Activated naive CD4-positive, alpha-beta T cell treated with anti-CD3 and anti-CD28 coated beads, Interleukin-2, amount 50 U/mL, for 24 hours (primary cell): ENCODE results near the gene ANGPTL2.

ENCODE experiments used
- H3K27ac Mint-ChIP-seq: one replicate; pipeline ENCODE4 v1.8.0; 2021; ENCODE audit warnings: mild to moderate bottlenecking, mixed read lengths
- H3K27me3 Mint-ChIP-seq: one replicate; pipeline ENCODE4 v1.8.0; 2021; ENCODE audit warnings: mixed read lengths
- H3K36me3 Mint-ChIP-seq: one replicate; pipeline ENCODE4 v1.8.0; 2021; ENCODE audit warnings: mixed read lengths
- H3K4me1 Mint-ChIP-seq: one replicate; pipeline ENCODE4 v1.8.0; 2021; ENCODE audit warnings: mixed read lengths
- H3K4me3 Mint-ChIP-seq: one replicate; pipeline ENCODE4 v1.8.0; 2021; ENCODE audit warnings: mild to moderate bottlenecking, mixed read lengths
- H3K9me3 Mint-ChIP-seq: one replicate; pipeline ENCODE4 v1.8.0; 2021; ENCODE audit warnings: mixed read lengths

ANGPTL2 gene

DNA sequence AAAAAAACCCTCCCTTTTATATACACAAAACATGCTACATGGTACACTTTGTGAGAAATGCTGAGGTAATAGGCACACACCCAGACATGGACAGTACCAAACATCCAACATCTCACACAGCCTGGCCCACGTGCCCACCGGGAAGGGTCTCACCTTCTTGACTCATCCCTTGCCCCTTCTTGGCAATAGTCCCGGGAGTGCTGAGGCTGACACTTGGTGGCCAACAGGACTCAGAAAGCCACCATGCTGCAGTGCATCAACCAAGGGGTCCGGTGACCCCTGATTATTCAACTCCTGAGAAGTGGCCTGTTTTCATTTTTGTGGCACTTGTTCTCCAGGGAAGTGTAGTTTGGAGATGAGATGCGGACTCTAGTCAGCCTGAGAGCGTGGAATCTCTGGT, 35.0 kb downstream of the ANGPTL2 start:
- Mint-ChIP-seq H3K9me3 (no peaks in the 10 kb centered on the region), H3K4me3 (no peak overlapping the region), H3K36me3 (peaks cover 4% of the 10 kb centered on the region), H3K27me3 (no peaks in the 10 kb centered on the region), H3K27ac (no peak overlapping the region), H3K4me1 (peaks cover 12% of the 10 kb centered on the region)

DNA sequence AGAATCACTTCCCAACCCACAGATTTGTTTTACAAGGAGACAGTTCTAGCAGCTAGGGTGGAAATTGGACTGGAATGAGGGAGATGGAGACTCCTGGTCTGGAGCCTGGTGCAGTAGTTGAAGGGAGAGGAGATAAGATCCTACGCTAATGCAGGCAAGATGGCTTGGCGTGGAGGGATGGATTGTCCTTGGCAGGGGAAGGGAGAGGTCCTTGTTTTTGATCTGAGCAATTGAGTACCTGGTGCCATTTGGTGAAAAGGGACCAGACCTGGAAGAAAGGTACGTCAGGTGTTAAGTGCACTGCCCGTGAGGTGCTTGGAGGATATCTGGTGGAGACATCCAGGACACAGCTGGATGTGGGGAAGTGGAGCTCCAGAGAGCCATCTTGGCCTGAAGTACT, 35.7 kb downstream of the ANGPTL2 start:
- Mint-ChIP-seq H3K27me3 (no peaks in the 10 kb centered on the region), H3K4me3 (no peak overlapping the region), H3K4me1 (peaks cover 12% of the 10 kb centered on the region), H3K27ac (no peak overlapping the region), H3K36me3 (peaks cover 4% of the 10 kb centered on the region), H3K9me3 (no peaks in the 10 kb centered on the region)

DNA sequence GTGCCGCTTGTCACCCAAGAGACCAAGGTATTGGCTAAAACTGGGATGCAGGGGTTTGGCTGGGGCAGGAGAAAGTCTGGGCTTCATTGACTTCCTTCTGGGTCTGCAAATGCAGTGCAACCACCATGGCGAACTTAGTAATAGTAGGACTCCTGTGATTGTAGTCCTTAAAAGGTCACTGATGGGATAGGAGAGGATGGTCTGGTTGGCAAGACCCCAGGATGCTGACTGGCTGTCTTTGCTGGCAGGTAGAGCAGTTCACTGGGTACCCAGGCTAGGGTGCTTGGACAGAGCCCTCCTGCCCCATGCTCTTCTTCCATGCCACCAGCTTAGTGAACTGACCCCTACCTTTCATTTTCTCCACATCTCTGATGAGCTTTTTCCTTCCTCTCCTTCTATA, 37.2 kb downstream of the ANGPTL2 start:
- Mint-ChIP-seq H3K36me3 (peaks cover 4% of the 10 kb centered on the region), H3K27me3 (no peaks in the 10 kb centered on the region), H3K4me1 (peaks cover 12% of the 10 kb centered on the region)

DNA sequence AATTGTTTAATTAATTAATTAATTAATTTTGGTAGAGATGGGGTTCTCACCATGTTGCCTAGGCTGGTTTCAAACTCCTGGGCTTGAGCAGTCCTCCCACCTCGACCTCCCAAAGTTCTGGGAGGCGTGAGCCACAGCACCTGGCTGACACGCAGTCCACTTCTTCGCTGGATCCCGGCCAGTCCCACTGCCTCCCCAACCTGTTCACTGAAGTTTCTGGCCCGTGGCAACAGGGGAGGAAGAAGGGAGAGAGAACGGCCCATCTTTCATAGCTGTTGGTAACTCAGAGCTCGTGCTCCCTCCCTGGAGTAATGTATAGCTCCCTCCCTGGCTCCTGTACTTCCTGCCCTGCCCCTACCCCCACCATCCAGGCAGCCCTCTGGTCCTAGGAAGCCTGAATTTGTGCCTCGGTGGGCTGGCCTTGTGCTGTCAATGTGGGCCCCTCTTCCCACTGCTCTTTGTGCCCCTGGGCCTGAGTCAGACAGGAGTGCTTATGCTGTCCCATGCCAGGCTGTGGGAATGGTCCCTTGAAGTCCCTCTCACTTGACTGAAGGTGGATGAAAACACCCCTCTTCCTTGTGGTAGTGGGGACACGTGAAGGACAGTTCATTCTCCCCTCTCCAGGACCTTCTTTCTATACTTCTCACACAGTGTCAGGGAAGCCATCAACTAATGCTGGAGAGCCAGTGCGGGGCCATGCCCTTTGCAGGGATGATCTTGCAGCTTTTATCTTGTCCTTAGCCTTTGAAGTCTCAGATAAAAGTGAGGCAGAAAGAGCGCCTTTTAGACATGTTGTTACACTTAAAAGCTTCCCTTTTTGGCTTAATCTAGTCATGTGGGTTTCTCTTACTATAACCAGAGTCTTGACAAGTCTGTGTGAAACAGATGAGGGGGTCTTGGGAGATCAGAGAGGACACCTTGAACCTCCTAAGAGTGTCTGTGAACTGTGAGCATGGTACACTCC, 38.1 kb downstream of the ANGPTL2 start:
- Mint-ChIP-seq H3K4me3 (no peak overlapping the region), H3K4me1 (peaks cover 12% of the 10 kb centered on the region), H3K27ac (no peak overlapping the region), H3K9me3 (no peaks in the 10 kb centered on the region), H3K27me3 (no peaks in the 10 kb centered on the region), H3K36me3 (peaks cover 5% of the 10 kb centered on the region)

More for the DNA sequence above, 37.2 kb downstream of the ANGPTL2 start:
- Mint-ChIP-seq H3K9me3 (no peaks in the 10 kb centered on the region), H3K4me3 (no peak overlapping the region), H3K27ac (no peak overlapping the region)

DNA sequence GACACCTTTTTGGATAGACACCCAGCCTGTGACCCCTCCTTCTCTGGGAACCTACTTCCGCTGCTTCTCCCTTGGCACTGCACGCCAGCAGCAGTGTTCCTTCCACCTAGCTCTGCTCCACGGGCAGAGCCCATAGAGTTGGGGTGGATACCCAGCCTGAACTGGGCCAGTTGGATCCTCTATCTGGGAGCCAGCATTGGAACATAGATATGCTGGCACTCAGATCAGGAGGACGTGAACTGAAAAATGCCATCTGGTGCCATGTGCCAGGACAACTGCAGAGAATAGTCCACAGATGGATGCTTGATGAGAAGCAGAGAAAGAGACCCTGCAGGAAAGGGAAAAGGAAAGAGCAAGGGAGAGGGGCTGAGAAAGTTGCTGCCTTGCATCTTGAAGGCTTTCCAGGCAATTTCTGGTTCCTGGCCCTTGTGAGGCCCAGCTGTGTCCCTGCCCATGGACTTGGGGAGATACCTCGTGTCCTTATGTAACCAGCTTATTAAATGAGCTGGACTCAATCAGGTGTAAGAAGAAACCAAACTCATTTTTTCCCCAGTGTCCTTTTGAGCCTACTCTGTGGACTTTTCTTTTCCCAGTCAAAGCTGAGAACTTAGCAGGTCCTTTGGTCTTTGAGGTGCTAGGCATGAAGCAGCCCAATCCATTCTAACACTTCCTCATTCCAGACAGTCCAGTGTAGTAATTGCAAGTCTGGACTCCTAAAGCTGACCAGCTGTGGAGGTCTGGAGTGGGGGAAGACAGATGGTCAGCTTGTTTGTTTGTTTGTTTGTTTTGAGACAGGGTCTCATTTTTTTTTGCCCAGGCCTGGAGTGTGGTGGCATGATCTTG, 39.1 kb downstream of the ANGPTL2 start:
- peaks cover 9% of the 10 kb centered on the region for H3K36me3 Mint-ChIP-seq
- peaks cover 12% of the 10 kb centered on the region for H3K4me1 Mint-ChIP-seq
- H3K9me3 Mint-ChIP-seq: no peaks in the 10 kb centered on the region
- H3K4me3 Mint-ChIP-seq: no peak overlapping the region
- H3K27me3 Mint-ChIP-seq: no peaks in the 10 kb centered on the region
- no peak overlapping the region for H3K27ac Mint-ChIP-seq

DNA sequence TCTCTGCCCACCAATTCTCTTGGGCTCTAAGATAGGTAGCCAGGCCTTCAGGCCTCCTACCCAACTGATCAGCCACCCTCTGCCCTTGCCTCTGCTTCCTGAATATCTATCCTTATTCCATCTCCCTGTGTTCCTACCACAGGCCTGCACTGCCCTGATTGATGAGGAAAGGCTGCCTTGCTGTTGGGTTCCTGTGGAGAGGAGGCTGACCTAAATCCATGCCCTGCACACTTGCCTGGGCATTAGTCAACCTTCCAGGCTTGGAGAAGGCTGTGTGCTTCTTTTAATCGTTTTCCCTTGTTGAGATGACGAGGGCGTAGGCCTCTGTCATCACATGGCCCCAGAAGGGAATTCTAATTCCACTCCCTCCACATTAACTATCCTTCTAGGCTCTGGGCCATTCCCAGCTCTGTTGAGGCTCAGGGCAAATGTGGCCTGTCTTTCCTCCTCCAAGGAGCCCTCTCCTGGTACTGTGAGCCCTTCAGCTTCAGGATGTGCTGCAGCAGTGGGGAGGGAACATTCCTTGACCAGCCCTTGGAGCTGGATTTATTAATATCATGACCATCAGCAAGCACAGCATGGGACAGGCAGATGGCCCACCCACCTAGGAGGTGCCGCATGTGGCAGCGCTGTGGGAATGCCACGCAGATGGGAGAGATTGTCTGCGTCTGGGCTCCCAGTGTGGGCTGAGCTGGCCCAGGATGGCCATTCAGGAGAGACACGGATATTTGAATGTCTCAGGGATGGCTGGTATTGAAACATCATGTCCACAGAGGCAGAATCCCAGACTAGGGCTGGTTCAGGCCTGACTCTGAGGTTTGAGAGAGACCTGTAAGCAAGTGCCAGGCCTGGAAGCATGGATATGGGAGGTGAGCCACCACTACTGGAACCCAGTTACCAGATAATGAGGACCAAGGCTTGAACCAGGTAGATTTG, 40.9 kb downstream of the ANGPTL2 start:
- H3K36me3 Mint-ChIP-seq: peaks cover 10% of the 10 kb centered on the region
- no peaks in the 10 kb centered on the region for H3K27me3 Mint-ChIP-seq
- no peak overlapping the region for H3K27ac Mint-ChIP-seq
- H3K4me3 Mint-ChIP-seq: no peak overlapping the region
- H3K4me1 Mint-ChIP-seq: peaks cover 12% of the 10 kb centered on the region
- no peaks in the 10 kb centered on the region for H3K9me3 Mint-ChIP-seq

DNA sequence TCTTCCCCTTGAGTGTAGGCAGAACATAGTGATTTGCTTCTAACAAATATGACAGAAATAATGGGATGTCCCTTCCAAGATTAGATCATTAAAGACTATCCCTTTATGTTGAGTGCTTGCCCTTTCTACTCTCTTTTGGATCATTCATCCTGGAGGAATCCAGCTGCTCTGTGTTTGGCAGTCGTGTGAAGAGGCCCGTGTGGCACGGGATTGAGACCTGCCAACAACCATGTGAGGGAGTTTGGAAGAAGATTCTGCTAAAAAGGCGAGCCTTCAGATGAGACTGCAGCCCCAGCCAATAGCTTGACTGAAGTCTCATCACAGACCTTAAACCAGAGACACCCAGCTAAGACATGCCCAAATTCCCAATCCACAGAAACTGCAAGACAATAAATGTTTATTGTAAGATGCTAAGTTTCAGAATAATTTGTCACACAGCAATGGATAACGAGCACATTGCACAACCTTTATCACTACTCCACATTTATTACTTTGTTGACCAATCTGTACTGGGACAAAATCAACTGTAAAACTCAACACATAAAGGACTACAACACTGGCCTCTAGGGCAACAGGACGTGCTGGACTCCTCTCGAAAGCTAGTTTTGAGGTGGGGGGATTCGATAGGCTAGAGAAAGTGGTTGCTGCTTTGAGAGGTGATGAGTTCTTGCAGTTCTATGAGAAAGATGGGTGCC, 42.8 kb downstream of the ANGPTL2 start:
- Mint-ChIP-seq H3K27ac (no peak overlapping the region), H3K36me3 (peaks cover 10% of the 10 kb centered on the region), H3K4me1 (peaks cover 4% of the 10 kb centered on the region), H3K4me3 (no peak overlapping the region), H3K27me3 (no peaks in the 10 kb centered on the region), H3K9me3 (no peaks in the 10 kb centered on the region)

DNA sequence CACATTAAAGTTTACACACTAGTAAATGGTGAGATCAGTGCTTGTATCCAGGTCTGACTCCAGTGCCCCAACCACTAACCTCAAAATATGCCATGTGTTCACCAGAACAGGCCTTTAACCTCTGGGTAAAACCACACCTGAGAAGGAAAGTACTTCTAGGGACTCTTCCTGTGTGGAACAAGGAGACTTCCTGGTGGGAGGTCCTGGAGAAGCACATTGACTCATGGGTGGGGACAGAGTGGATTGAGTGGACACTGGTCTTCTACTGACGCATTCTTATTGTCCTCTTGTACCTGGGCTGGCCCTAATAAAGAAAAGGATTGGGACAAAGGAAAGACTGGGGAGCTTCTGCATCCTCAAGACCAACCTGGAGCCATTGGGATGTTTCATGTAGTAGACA, 43.4 kb downstream of the ANGPTL2 start:
- no peaks in the 10 kb centered on the region for H3K4me1 Mint-ChIP-seq
- no peaks in the 10 kb centered on the region for H3K27me3 Mint-ChIP-seq
- H3K27ac Mint-ChIP-seq: no peak overlapping the region
- H3K9me3 Mint-ChIP-seq: no peaks in the 10 kb centered on the region
- no peak overlapping the region for H3K4me3 Mint-ChIP-seq
- H3K36me3 Mint-ChIP-seq: peaks cover 10% of the 10 kb centered on the region

DNA sequence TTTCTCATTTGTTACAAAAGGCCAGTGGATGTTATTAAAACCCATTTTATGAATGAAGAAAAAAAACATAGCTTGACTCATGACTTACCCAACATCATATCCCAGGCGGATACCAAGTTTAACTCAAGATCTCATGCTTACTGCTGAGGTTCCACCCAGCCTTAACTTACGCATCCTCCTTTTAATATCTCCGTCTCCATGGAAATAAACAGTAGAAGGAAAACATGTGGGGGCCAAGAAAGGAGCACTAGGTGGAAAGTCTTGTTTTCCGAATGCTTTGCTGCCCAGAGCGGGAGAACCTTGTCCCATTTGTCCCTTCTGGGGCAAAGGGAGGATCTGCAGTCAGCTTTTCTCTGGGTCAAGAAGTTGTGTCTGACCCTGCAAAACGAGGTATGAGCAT, 44.1 kb downstream of the ANGPTL2 start:
- Mint-ChIP-seq H3K9me3 (no peaks in the 10 kb centered on the region), H3K36me3 (peaks cover 10% of the 10 kb centered on the region), H3K27ac (no peak overlapping the region), H3K4me1 (no peaks in the 10 kb centered on the region), H3K4me3 (no peak overlapping the region), H3K27me3 (no peaks in the 10 kb centered on the region)

DNA sequence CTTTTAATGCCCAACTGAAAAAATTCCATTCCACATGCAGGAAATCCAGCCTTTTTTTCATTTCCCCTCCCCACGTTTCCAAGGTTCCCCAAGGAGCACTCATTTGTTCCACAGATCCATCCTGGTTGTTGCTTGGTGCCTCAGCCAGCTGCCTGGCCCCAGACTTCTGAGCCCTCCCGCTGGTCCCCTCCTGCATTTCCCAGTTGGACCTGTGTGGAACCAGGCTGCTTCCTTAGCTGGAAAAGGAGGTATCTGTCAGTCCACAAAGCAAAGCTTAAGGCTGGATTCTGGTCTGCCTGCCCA, 44.8 kb downstream of the ANGPTL2 start:
- Mint-ChIP-seq H3K27ac (no peak overlapping the region), H3K4me1 (no peaks in the 10 kb centered on the region), H3K27me3 (no peaks in the 10 kb centered on the region), H3K4me3 (no peak overlapping the region), H3K9me3 (no peaks in the 10 kb centered on the region), H3K36me3 (peaks cover 12% of the 10 kb centered on the region)

DNA sequence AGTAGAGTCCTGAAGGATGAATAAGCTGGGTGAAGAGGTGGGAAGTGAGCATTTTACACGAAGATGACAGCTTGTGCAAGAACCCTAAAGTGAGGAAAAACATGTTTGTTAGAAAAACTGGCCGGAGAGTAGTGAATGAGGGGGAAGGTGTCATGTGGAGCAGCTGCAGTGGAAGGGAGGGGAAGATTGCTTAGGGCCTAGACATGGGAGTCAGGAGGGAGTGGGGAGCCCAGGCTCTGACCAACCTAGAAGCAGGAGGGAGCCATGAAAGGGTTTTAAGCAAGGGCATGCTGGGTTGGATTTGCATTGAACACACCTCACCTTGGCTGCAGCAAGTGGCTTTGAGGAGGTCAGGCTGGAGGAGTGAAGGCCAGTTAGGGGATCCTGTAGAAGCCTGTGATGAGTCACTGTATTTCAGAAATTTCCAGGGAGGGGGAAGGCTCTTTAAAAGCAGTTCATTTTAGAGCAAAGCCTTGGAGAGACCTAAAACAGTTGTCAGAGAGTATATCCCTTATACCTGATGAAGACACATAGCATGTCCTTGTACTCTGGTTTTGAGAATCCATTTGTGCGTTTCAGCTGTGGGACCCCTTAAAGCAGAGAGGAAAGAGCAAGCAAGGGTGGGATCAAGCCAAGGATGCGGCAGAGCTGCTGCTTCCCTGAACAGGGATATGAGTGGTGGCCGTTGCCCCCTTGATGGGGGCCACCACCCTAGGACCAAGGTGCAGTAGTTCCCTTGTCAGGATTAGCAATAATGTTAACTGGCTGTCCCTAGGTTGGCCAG, 45.4 kb downstream of the ANGPTL2 start:
- Mint-ChIP-seq H3K27me3 (no peaks in the 10 kb centered on the region), H3K9me3 (peaks cover under 1% of the 10 kb centered on the region), H3K36me3 (peaks cover 16% of the 10 kb centered on the region), H3K4me1 (no peaks in the 10 kb centered on the region), H3K27ac (no peak overlapping the region), H3K4me3 (no peak overlapping the region)

DNA sequence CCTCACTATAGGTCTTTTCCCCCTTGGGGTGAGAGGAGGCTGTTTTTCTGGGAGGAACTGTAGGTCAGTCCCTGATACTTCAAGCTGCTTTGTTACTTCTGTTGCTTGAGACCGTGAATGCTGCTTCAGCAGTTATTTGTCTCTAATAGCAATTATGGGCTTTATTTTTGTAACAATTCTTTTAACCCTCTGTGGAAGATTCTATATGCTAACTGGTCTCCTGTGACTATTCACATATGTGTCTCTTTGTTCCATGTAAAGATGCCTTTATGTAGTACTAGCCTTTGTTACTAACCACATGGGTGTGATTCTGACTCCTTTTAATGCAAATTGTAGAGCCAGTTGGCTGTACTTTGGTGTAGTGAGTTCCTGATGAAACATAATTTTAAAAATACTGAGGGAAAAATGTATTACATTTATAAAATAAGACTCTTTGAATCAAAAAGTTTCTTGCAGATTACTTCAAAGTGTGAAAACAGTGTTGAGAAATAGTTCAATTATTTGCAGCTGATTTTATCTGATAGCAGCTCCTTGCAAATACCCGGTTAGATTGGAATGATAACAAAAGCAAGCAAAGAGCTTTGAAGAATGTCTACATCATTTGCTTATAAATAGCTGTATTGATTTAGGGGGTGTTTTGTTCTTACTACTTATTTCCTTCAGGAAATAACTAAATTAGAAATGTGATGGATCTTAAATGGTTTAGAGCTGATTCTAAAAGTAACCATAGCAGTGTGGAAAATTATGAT, 46.6 kb downstream of the ANGPTL2 start:
- H3K27ac Mint-ChIP-seq: no peak overlapping the region
- peaks cover 10% of the 10 kb centered on the region for H3K9me3 Mint-ChIP-seq
- H3K36me3 Mint-ChIP-seq: peaks cover 23% of the 10 kb centered on the region
- no peaks in the 10 kb centered on the region for H3K27me3 Mint-ChIP-seq
- no peaks in the 10 kb centered on the region for H3K4me1 Mint-ChIP-seq
- H3K4me3 Mint-ChIP-seq: no peak overlapping the region

DNA sequence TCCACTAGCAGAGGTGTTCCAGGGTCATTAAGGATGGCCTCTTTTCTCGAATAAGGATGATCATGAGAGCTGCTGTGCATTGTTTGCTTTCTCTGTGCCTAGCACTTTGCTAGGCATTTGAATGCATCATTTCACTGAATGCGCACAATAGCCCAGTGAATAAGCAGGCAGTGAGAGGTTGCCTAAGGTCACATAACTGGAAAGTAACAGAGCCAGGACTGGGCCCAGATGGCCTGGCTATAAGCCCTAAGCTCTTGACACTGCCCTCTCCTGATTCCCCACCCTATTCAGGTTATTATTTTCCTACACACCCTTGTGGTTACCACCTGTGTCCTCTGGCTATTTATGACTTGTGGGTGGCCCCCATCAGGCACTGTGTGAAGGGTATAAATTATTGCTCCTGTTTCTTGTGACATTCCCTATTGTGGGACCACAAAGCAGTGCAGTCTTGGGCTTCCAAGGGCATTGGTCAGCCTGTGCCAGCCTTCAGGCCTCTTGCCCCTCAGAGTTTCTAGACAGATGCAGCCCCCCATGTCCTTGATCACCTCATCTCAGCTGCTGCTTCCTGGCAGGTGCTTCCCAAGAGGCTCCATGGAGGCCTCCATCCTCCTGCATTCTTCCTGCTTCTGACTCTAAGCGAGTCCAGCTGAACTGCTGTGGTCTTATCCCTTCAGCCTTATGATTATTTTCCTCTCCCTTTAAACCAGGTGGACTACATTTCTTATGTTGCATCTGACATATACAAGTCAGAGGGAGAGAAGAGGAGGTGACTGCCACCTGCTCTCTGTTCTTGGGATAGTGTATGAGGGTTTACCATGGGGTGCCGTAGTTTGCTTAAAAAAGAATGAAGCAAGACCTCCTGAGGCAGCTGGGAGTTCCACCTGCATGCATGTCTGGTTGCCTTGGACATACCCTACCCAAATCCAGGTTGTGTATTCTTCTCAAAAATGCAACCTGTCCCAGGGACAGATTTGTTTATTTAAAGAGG, 47.6 kb downstream of the ANGPTL2 start:
- Mint-ChIP-seq H3K4me1 (no peaks in the 10 kb centered on the region), H3K27ac (no peak overlapping the region), H3K27me3 (no peaks in the 10 kb centered on the region), H3K36me3 (peaks cover 25% of the 10 kb centered on the region), H3K4me3 (no peak overlapping the region), H3K9me3 (peaks cover 10% of the 10 kb centered on the region)
